H1 (cell line): ENCODE measurements around the gene ITGAV. TPM values are rescaled to one million over a fixed set of nuclear protein-coding genes. Genes with fewer than 3 reads are reported as not detected.

Source experiments
- CTCF ChIA-PET: fragments of 300-600 bp; sonication (Branson Sonifier 250); formaldehyde crosslinking; loops from one replicate; lab custom pipeline; 2021; ENCODE audit not compliant: partially characterized antibody; lab: Charles Lee
- POLR2A ChIA-PET: fragments of 300-600 bp; sonication (Branson Sonifier 250); formaldehyde crosslinking; loops from one replicate; lab custom pipeline; 2021; ENCODE audit warnings: inconsistent platforms; ENCODE audit not compliant: partially characterized antibody; lab: Charles Lee
- DNase-seq, 2 experiments: peaks; one replicate each; pipeline versions ENCODE4 v3.0.0 to v3.0.0-alpha.2; 2010 to 2022; ENCODE audit warnings: low spot score in 2 of 2, low read depth in 1 of 2, mixed read lengths in 1 of 2
- FAIRE-seq: peaks from 2 replicates; lab custom pipeline; 2011; peaks lifted over from hg19 to GRCh38; lab: Jason Lieb, UNC
- H2AFZ ChIP-seq: 2 replicates; pipeline ENCODE4 v1.8.1; 2012; ENCODE audit warnings: low read length, inconsistent platforms
- H2AK5ac ChIP-seq: 2 replicates; pipeline ENCODE4 v1.6.1; 2013; ENCODE audit warnings: low read depth, low read length
- H2BK120ac ChIP-seq: replicated peaks from 2 replicates; pipeline ENCODE3; 2013; ENCODE audit warnings: low read depth, low read length, inconsistent platforms
- H2BK12ac ChIP-seq: 2 replicates; pipeline ENCODE4 v1.6.1; 2013; ENCODE audit warnings: low read depth, low read length
- H2BK15ac ChIP-seq: 2 replicates; pipeline ENCODE4 v1.6.1; 2013; ENCODE audit warnings: low read length
- H2BK20ac ChIP-seq: 2 replicates; pipeline ENCODE4 v1.6.1; 2013; ENCODE audit warnings: low read length
- H2BK5ac ChIP-seq: 2 replicates; pipeline ENCODE4 v1.6.1; 2013; ENCODE audit warnings: low read depth, low read length
- H3K14ac ChIP-seq: 2 replicates; pipeline ENCODE4 v1.6.1; 2013; ENCODE audit warnings: inconsistent platforms; ENCODE audit not compliant: insufficient read length
- H3K18ac ChIP-seq: 2 replicates; pipeline ENCODE4 v1.6.1; 2013; ENCODE audit warnings: low read length; ENCODE audit errors: extremely low read depth
- H3K23ac ChIP-seq: 2 replicates; pipeline ENCODE4 v1.6.1; 2013; ENCODE audit warnings: inconsistent platforms; ENCODE audit not compliant: insufficient read length
- H3K23me2 ChIP-seq: 2 replicates; pipeline ENCODE4 v1.6.1; 2013; ENCODE audit warnings: low read depth, low read length
- H3K27ac ChIP-seq: 2 replicates; pipeline ENCODE4 v1.6.1; 2011; ENCODE audit warnings: low read depth, low read length, inconsistent platforms
- H3K27me3 ChIP-seq, 4 experiments: replicated peaks in 1 of 4; 1 replicate in 1 of 4; 2 replicates in 3 of 4; pipeline versions ENCODE4 v1.6.1 to v1.8.1; 2011 to 2013; ENCODE audit warnings: low read length in 3 of 4, mild to moderate bottlenecking in 3 of 4, inconsistent platforms in 2 of 4, mixed read lengths in 2 of 4, moderate library complexity in 1 of 4; ENCODE audit not compliant: control insufficient read depth in 3 of 4, insufficient read depth in 3 of 4; ENCODE audit errors: extremely low read depth in 1 of 4
- H3K36me3 ChIP-seq, 4 experiments: 2 replicates each; pipeline versions ENCODE4 v1.6.1 to v1.8.1; 2011 to 2013; ENCODE audit warnings: mild to moderate bottlenecking in 4 of 4, low read length in 3 of 4, moderate library complexity in 2 of 4, control low read depth in 1 of 4, inconsistent platforms in 1 of 4; ENCODE audit not compliant: insufficient read depth in 4 of 4, control insufficient read depth in 2 of 4
- H3K4ac ChIP-seq: replicated peaks from 2 replicates; pipeline ENCODE3; 2013; ENCODE audit warnings: low read length, low read depth, mixed read lengths, inconsistent platforms; ENCODE audit not compliant: insufficient read length
- H3K4me1 ChIP-seq, 4 experiments: replicated peaks in 1 of 4; 1 replicate in 1 of 4; 2 replicates in 3 of 4; pipeline versions ENCODE4 v1.6.1 to v1.8.1; 2011 to 2013; ENCODE audit warnings: low read length in 3 of 4, inconsistent platforms in 2 of 4, mixed read lengths in 1 of 4; ENCODE audit not compliant: insufficient read depth in 4 of 4, control insufficient read depth in 3 of 4
- H3K4me2 ChIP-seq, 2 experiments: 2 replicates each; pipeline versions ENCODE4 v1.6.1 to v1.8.1; 2011 to 2013; ENCODE audit warnings: low read depth in 2 of 2, low read length in 2 of 2, control low read depth in 1 of 2, inconsistent platforms in 1 of 2, mild to moderate bottlenecking in 1 of 2; ENCODE audit not compliant: insufficient read depth in 1 of 2
- H3K4me3 ChIP-seq, 4 experiments: fragments of 200-600, 300-600 bp in 1 of 4; sonication (generic), shearing (Covaris generic), sonication (Bioruptor Twin) in 1 of 4; 2 replicates each; pipeline versions ENCODE4 v1.5.1 to v1.8.1; 2011 to 2016; ENCODE audit warnings: low read length in 4 of 4, low read depth in 3 of 4, control low read depth in 2 of 4, inconsistent platforms in 2 of 4, mild to moderate bottlenecking in 2 of 4, mixed read lengths in 1 of 4, moderate library complexity in 1 of 4; ENCODE audit not compliant: insufficient read depth in 2 of 4; ENCODE audit errors: extremely low read depth in 1 of 4
- H3K56ac ChIP-seq: replicated peaks from 2 replicates; pipeline ENCODE3; 2013; ENCODE audit warnings: low read depth, mild to moderate bottlenecking, mixed read lengths, low read length, inconsistent platforms; ENCODE audit not compliant: insufficient read length
- H3K79me1 ChIP-seq: 2 replicates; pipeline ENCODE4 v1.6.1; 2013; ENCODE audit warnings: low read depth, low read length, control low read depth
- H3K79me2 ChIP-seq, 2 experiments: 2 replicates each; pipeline versions ENCODE4 v1.6.1 to v1.8.1; 2012 to 2013; ENCODE audit warnings: low read length in 2 of 2, mild to moderate bottlenecking in 2 of 2, inconsistent platforms in 1 of 2; ENCODE audit not compliant: insufficient read depth in 2 of 2, control insufficient read depth in 1 of 2
- H3K9ac ChIP-seq, 4 experiments: replicated peaks in 1 of 4; 1 replicate in 1 of 4; 2 replicates in 3 of 4; pipeline versions ENCODE4 v1.6.1 to v1.8.1; 2011 to 2013; ENCODE audit warnings: low read depth in 3 of 4, low read length in 3 of 4, control low read depth in 2 of 4, mild to moderate bottlenecking in 2 of 4, moderate library complexity in 2 of 4, inconsistent platforms in 1 of 4; ENCODE audit errors: extremely low read depth in 1 of 4
- H3K9me3 ChIP-seq, 2 experiments: 2 replicates each; pipeline versions ENCODE4 v1.6.1 to v1.8.1; 2012 to 2013; ENCODE audit warnings: mild to moderate bottlenecking in 2 of 2, moderate library complexity in 2 of 2, control low read depth in 1 of 2, inconsistent platforms in 1 of 2, low read depth in 1 of 2, low read length in 1 of 2, mixed read lengths in 1 of 2; ENCODE audit not compliant: insufficient read depth in 2 of 2
- H4K20me1 ChIP-seq, 2 experiments: replicated peaks in 1 of 2; 2 replicates each; pipeline versions ENCODE3 to v1.8.1; 2011 to 2013; ENCODE audit warnings: inconsistent platforms in 2 of 2, low read length in 2 of 2, mild to moderate bottlenecking in 1 of 2; ENCODE audit not compliant: insufficient read depth in 2 of 2, control insufficient read depth in 1 of 2
- H4K5ac ChIP-seq: 2 replicates; pipeline ENCODE4 v1.6.1; 2013; ENCODE audit warnings: low read length, low read depth, mixed read lengths, inconsistent platforms; ENCODE audit not compliant: insufficient read length
- H4K8ac ChIP-seq: 2 replicates; pipeline ENCODE4 v1.8.0; 2013; ENCODE audit warnings: mild to moderate bottlenecking, moderate library complexity, low read length, inconsistent platforms; ENCODE audit not compliant: insufficient read depth; ENCODE audit errors: extremely low read depth
- H4K91ac ChIP-seq: replicated peaks from 2 replicates; pipeline ENCODE3; 2013; ENCODE audit warnings: low read length, mixed read lengths, inconsistent platforms; ENCODE audit not compliant: insufficient read length
- CREB1 ChIP-seq: IDR thresholded peaks from 2 replicates; pipeline ENCODE4 v1.6.1; 2012; ENCODE audit warnings: inconsistent platforms
- GTF2F1 ChIP-seq: IDR thresholded peaks from 2 replicates; pipeline ENCODE4 v1.6.1; 2012; ENCODE audit warnings: low read depth, low read length, improper control_type of control experiment, borderline replicate concordance
- YY1 ChIP-seq: IDR thresholded peaks from 2 replicates; pipeline ENCODE4 v1.6.1; 2011; ENCODE audit warnings: low read depth, mild to moderate bottlenecking, low read length
- WGBS, 2 experiments: shearing (Covaris generic) in 1 of 2; methylation state at CpG; one replicate each; pipeline versions ENCODE4 v1.1.6 to v1.1.7; 2013 to 2015; ENCODE audit warnings: low lambda C conversion rate in 2 of 2, mixed read lengths in 2 of 2, inconsistent platforms in 1 of 2, low coverage in 1 of 2, missing lambda C conversion rate in 1 of 2; ENCODE audit not compliant: insufficient replicate concordance in 2 of 2, insufficient coverage in 1 of 2, insufficient read length in 1 of 2; ENCODE audit errors: extremely low coverage in 1 of 2, missing lambda C conversion rate in 1 of 2; 5-methylcytosine and 5-hydroxymethylcytosine counted together
- polyA plus RNA-seq, 7 experiments: library from polyadenylated mRNA; depleted of rRNA in 3 of 7; stranded (reverse) in 5 of 7; unstranded in 2 of 7; fragments of >200 nt in 5 of 7; fragments of 200-250 nt in 2 of 7; gene quantifications; 1 replicate in 5 of 7; 2 replicates in 1 of 7; 4 replicates in 1 of 7; pipeline versions ENCODE4 v1.2.1 to v1.2.3, GENCODE V29; 2011 to 2013; ENCODE audit warnings: missing spikeins in 2 of 7, mixed read lengths in 2 of 7
- total RNA-seq: library from RNA; stranded (reverse); fragmentation: NEBNext Ultra II Directional; extraction: Animal tissue kit (Norgen Biotek cat#: 25700); gene quantifications from 2 replicates; pipeline ENCODE4 v1.2.1, GENCODE V29; 2021

Gene ITGAV
- total and polyA plus RNA-seq, 2 of the 8 experiments (the other 6 are each of a cell fraction or from before 2014, with no cell fraction given), result 11.7 to 42.4 TPM

DNA sequence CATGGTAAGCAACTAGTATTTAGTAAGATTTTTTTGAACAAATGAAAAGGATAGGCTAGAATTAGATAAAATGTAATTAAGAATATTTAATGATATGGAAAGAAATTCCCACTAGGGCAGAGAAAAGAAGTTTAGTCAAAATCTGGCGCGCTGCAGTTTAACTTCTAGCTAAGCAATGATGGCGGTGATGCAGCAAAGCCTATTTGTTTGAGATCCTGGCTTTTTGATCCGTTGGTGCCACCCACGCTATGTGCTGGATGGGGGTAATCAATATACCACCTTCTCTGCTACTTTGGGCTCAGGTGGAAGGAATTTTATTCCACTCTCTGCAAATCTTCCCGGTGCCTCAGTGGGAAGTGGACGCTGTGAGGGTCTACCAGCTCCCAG is 103.6 kb downstream of the ITGAV start:
- H2BK12ac ChIP-seq, result no peak overlapping the region
- WGBS, 2 experiments, result 17% methylated on average over 7 of the region's 7 CpGs; no CpG with 5 or more reads in 1 of the 2 experiments
- H3K27ac ChIP-seq, result peak overlapping the region; percentile 49; the same call in 1 of the 2 replicates
- no peaks in the 10 kb centered on the region for H3K27me3 ChIP-seq
- H2AFZ ChIP-seq, result peak overlapping the region; percentile 93
- peak overlapping the region; percentile 53; the same call in 1 of the 2 replicates for H2BK5ac ChIP-seq
- no peak overlapping the region for H2BK20ac ChIP-seq
- CTCF ChIA-PET, result interaction anchor here (0.8 to 6.0 kb wide), 3 partner anchors 15 to 117 kb away, joined by 3 to 31 read pairs (median 4); no protein-coding TSS in a partner anchor
- DNase-seq (no peak), FAIRE-seq (no peak)
- POLR2A ChIA-PET, result interaction anchor here (0.7 to 2.7 kb wide), 4 partner anchors 9 to 208 kb away, joined by 4 to 7 read pairs (median 7); partner anchors contain the start of gene ZC3H15
- peak overlapping the region; percentile 71 for H4K91ac ChIP-seq
- H4K8ac ChIP-seq, result peak overlapping the region; percentile 93; the same call in 1 of the 2 replicates
- H3K9me3 ChIP-seq, result no peaks in the 10 kb centered on the region
- peak overlapping the region; percentile 59 for H2BK120ac ChIP-seq
- peak overlapping the region; percentile 78 to 83 for H3K4me2 ChIP-seq
- H3K36me3 ChIP-seq, result no peaks in the 10 kb centered on the region
- H4K5ac ChIP-seq, result peak overlapping the region; percentile 77
- H3K4ac ChIP-seq, result no peak overlapping the region
- H3K14ac ChIP-seq, result no peak overlapping the region
- H3K9ac ChIP-seq, result peak overlapping the region; percentile 10 to 73 (median 66); a peak in 6 of 7 replicates
- H3K4me3 ChIP-seq, result peak overlapping the region; percentile 82 to 86 (median 85)
- H3K79me2 ChIP-seq, result peaks cover 0 to 23% of the 10 kb centered on the region in 2 experiments; a peak in 3 of 4 replicates
- no peak overlapping the region for H2AK5ac ChIP-seq
- H3K18ac ChIP-seq, result 0 out of 2 replicates have a peak overlapping the region, but pooled peaks have one; percentile 28
- H4K20me1 ChIP-seq, result no peaks in the 10 kb centered on the region
- TF ChIP-seq YY1 (peak; percentile 60; the same call in 1 of the 2 replicates), GTF2F1 (no peak), CREB1 (no peak)
- TF ChIP-seq, all 59 proteins: peak for 1
- no peak overlapping the region for H2BK15ac ChIP-seq
- H3K56ac ChIP-seq, result peak overlapping the region; percentile 26
- no peaks in the 10 kb centered on the region for H3K79me1 ChIP-seq
- H3K23ac ChIP-seq, result no peak overlapping the region
- H3K23me2 ChIP-seq, result peaks cover 7% of the 10 kb centered on the region; the same call in 1 of the 2 replicates
- H3K4me1 ChIP-seq, result peaks cover 0 to 3% (median 1%) of the 10 kb centered on the region in 4 experiments; a peak in 3 of 7 replicates
